GM18498 (cell line): ENCODE results near the gene UFM1.
"Not testable (repeated sequence)": the region's sequence is repeated elsewhere in the genome, so short reads cannot be mapped to it uniquely, and the experiment has no call there.

Experiments
- ATAC-seq: cut with Tn5 transposase; IDR thresholded peaks from one replicate; pipeline ENCODE4 v1.9.1; 2021; ENCODE audit warnings: mild to moderate bottlenecking, moderate library complexity; ENCODE audit not compliant: unreplicated experiment

Gene UFM1

DNA sequence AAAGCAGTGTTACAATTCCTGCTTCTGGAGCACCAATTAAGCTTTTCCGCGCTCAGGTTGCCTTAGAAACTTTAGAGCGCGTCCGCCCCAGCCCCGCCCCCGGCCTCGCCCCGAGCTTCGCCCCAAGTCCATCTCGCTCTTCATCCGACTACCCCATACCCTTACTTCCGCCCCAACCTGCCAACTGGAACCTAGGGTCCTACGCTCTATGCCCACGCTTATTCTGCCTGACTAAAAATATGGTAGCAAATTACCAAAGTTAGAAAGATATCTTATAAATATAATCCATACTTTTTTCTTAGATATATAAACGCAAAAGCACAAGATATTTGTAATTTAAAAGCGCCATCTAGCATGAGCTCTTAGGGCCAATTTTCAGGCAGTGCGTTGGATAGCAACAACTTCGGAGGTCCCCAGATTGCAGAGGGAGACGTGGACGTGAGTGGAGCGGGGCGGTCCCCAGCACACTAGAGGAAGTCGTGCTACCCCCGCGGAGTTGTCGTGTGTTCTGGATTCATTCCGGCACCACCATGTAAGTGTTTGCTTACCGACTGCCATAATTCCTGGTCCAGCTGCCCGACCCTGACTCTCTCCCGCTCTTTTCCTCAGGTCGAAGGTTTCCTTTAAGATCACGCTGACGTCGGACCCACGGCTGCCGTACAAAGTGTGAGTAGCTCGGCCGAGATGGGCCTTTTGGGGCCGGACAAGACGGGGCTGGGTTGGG lies at the start of gene UFM1:
Gene UFM1, plus strand, starts transcription at position 462 of the 724 bp plus-strand sequence. Its CDS starts 69 bp downstream, at position 531.
- ATAC-seq = peak; percentile 97

DNA sequence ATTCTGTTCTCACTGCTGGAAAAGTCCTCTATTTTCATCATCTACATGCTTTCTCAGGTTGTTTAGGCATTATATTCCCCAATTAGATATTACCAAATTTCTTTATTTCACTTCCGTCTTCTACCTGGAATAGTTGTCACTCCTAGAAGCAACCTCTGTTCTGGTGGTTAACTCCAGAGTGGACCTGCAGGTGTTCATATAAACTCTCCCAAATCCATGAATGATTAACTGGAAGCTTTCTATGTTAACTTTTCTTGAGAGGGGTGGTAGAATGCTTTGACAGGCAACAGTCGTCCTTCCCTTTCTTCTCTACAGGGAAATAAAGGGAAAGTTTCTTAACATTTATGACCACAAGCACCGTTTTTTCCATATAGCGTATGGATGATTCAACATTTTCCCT lies 48.4 kb upstream of the UFM1 start:
- no peak for ATAC-seq

DNA sequence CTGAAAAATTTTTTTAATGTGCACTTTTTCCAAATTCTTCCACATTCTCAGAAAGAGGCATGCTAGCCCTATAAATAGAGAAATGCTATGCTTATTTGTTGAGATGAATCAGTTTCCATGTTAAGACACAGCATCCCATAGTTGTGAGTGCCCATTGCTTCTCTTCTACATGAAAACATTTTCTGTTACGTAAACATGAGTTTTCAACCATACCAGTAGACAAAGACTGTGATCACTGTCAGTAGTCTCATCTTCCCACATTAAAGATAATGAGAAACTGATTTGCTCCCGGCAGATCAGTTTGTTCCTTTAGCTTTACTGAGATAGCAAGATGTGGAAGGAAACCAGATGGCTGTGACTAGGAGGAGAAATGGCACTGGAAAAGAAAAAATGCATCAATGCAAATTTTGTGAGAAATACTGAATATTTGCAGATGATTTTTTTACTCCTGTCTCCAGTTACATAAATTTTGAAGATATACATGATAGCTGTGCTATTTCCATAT lies 45.8 kb upstream of the UFM1 start:
- ATAC-seq = no peak

DNA sequence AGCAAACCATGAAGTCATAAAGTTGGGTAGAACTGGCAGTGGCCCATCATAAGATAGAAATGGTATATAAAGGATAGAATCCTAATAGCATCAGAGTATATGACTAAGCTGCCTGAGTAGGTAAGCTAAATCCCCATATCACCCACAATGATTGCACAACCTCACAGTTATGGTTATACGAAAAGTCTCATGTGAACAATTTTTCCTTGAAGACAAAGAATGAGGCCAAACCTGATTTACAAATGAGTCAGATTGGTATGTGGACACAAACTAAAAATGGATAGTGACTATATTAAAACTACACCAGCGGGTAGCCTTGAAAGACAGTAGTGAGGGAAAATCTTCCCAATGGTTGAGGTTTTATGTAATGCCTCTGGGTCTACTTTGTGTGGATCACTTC lies 40.9 kb upstream of the UFM1 start:
- no peak for ATAC-seq

DNA sequence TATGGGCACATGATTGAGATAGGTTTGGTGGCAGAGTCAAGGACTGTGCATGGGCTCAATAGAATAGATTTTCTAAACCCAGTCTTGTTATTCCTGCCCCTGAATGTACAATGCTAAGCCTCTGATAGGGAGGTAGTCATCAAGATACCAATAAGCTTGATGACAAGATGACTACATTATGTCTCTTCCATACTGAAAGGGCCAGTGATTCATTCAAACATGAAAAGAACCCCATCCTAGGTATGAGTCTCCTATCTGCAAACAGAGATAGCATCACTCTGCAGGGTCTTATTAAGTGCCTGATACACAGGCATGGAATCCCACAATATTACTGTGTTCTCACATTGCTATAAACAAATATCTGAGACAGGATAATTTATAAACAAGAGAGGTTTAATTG lies 40.3 kb upstream of the UFM1 start:
- no peak for ATAC-seq

DNA sequence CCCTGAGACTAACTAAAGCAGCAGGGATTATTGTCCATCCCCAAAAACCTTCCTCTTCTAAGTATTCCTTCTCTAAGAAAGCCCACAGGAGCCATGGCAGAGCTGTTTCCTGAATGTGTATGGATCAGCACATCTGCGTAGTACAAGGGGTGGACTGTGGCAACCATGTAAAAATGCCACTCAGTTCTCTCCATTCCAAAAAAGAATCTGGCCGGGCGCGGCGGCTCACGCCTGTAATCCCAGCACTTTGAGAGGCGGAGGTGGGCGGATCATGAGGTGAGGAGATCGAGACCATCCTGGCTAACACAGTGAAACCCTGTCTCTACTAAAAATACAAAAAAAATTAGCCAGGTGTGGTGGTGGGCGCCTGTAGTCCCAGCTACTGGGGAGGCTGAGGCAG lies 38.5 kb upstream of the UFM1 start:
- not testable (repeated sequence) for ATAC-seq

DNA sequence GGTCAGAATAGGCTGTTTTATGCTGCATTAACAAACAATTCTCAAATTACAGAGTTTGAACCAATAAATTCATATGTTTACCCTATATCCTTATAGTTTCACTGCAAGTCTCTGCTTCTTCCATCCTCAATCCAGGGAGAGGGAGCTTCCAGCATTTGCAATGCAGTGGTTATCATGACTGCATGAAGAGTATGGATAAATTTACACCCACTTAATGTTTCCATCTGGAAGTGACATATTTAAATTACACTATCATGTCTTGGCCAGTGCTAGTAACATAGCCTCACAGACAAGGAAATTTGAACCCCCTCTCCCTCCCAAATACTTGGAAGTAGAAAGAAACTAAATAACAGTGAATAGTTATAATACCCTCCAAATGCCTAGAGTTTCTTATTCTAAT lies 33.5 kb upstream of the UFM1 start:
- ATAC-seq = no peak

DNA sequence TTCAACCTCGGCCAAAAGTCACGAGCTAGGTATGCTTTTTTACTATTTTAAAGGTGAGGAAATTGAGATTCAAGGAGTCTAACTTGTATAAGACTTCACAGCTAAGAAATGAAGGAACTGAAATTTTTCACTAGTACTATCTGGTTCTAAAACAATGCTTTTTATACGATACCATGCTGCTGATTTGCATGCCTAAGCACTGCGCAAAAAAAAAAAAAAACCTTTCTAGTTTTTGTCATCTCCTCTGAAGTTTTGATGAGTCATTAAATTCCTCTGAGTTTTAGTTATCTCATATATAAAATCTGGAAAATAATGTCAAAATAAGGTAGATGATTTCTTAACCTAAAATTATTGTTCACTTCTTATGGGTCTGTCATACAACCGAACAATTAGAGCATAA lies 28.0 kb upstream of the UFM1 start:
- ATAC-seq = no peak

DNA sequence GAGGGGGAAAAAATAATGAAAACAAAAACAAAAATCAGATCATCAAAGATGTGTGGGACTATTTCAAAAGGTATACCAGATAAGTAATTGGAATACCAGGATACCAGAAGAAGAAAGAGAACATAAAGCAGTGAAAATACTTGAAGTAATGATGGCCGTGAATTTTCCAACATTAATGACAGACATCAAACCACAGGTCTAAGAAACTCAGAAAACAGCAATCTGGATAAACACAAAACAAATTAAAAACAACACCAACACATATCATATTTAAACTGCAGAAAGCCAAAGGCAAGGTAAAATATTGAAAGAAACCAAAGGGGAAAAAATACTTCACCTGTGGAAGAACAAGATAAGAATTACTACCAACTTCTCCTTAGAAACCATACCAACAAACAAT lies 24.2 kb upstream of the UFM1 start:
- no peak for ATAC-seq

DNA sequence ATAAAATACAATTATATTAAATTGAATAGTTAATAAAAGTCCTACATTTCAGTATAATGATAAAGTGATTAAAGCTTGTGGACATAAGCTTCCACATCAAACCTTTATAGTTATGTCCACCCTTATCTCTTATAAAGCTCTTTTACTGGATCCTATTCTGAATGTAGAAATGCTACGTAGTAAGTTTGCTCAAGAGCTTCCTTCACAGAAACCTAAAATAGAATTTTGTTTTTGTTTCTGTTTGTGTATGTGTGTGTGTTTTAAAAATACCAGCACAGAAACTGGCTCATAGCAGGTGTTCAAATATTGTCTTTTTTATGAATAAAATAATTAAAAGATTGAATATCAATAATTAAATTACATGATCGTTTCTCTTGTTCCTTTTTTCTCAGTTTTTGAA lies 21.0 kb upstream of the UFM1 start:
- no peak for ATAC-seq

DNA sequence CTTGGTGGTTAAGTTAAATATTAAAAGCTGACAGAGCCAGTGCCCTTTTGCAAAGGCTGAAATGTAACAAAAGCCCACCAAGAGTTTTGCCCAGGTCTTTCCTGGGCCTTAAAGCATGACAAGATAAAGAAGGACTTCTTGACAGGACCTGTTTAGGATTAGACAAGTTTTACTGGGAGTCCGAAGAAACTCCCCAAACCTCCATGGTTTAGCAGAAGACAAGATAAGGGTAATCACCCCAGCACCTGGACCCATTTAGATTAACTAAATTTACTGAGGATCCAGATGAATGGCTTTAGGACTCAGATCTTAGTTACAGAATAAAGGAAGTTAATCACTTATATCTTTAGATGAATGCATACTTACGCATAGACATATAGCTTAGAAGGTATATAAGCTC lies 14.8 kb upstream of the UFM1 start:
- no peak for ATAC-seq

DNA sequence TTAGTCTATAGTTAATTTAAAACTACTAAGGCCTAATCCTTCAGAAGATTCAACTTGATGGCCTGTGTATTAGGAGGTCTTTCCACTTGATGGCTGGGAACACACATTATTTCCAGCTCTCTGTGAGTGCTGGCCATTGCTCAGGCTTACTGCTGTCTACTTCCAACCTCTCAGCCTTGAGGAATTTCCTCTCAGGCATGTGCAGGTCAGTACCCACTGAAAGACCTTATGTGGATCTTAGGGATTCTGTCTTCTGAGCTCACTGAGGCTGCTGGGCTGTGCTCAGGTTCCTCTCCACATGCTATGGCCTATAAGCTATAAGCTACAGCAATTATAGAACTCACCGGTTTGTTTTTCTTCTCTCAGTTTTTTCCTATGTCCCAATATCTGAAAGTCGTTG lies 11.6 kb upstream of the UFM1 start:
- ATAC-seq = no peak

DNA sequence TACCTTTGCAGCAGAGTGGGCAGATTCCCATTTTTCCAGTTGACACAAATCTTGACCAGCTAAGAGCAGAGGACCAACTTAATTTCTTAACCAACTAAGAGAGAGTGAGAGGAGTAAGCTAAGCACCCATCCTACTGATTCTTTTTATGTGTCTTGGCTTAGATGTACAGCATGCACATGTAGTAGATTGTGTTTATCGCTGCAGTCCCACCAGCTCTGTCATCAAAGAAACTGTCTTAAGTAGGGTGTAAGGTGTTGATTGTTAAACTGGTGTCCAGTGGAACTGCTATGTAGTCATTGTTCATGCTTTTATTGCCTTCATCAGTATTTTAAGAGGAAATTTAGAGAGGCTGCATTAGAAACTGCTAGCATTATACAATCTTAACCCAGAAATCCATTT lies 9.0 kb upstream of the UFM1 start:
- no peak for ATAC-seq

DNA sequence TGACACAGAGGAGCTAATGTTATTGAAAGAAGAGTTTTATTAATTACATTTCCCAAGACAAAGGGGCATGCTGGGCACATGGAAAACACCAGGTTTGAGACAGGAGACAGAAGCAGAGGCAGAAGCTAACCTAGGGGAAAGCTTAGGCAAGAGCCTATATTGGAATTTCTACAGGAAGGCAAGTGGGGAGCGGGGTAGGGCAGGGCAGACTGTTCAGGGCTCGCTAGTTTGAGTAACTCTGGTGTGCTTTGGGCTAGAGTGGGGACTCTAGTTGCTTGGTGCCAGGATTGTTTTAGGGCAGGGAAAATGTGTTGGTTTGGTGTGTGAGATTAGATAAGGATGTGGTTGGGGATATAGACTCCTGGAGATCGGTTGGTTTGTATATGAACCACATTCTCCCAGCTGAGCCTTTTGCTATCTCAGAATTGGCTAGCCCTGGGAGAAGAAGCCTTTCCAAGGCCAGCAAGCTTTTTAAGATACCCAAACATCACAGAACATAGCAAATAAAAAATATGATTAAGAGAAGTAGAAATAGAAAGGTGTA lies 8.4 kb upstream of the UFM1 start:
- no peak for ATAC-seq

DNA sequence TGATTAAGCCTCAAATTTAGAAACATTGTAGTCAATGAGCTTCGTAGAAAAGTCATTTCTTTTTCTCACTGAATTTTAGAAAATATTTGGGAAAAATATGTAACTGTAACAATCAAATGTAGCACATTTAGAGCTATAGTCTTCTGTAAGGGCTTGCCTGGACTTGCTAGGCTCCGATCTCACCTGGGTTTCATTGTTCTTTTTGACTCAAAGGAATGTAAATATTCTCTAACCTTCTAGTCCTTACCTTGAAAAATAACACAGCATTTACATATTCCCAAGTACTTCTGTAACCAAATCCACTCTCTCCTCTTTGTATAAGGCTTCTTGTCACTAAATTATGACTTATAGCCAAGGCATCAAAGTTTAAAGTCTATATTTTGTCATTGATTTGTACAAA lies 2.9 kb upstream of the UFM1 start:
- ATAC-seq = no peak

DNA sequence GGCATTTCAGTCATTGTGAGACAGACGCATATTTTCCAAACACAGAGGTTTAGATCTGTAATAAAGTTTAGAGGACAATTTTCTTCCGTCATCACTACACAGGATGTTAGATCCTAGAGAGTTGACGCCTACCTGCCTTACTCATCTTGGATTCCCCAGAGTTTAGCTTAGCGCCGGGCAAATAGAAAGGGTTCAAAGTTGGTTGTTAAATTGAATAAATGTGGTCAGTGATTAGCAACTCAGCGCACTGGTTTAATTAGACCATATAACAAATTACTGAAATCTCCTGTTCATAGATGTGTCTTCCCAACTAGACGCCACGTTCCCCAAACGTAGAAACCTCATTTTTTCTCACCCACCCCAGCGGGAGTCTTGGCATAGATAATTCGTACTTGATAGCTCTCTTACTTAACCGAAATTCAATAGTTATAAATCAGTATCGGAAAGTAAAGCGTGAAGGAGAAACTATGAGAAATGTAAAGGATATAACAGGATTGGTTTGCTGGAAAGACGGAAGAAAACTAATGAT lies 726 bp upstream of the UFM1 start:
- ATAC-seq = peak; percentile 8

DNA sequence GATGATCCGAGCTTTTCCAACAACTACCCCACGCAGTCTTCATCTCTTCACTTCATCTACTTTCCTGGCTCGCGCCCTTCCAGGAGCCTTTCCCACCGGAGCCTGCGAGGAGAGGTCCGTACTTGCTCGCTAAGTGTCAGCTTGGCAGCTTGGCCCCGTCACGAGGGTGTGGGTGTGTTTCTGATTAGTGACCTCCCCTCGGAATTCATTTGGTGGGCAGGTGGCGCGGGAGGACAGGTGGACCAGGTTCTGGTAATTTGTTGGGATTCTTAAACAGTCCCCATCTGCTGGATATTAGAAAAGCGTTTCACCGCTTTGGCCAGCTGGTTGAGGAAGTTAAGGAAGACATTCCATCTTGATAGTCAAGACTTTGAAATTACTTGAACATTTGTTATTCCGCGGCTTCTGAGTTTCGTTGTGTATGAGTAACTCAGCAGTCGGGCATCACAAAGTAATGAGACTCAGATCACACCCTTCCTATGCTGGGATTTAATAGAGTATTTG lies 515 bp downstream of the UFM1 start:
- ATAC-seq = peak; percentile 35

DNA sequence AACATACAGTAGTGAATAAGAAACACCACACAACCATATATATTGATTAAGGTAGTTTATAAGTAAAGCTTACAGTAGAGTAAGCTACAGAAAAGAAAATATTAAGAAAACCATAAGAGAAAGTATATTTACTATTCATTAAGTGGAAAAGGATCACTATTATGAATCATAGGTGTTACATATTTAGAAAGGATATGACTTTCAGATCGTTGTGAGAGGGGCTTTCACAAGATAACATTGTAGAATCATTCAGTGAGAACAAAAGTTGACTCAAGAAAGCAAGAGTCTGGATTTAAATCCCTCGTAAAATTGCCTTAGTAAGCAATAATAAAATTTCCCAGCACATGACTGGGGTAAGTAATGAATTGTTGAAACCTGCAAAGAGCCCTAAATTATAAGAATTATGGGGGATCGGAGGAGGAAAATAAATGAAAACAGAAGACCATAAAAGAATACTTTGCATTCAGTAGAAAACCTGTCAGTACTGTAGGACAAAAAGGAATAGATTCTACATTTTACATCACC lies 6.0 kb downstream of the UFM1 start:
- ATAC-seq = no peak

DNA sequence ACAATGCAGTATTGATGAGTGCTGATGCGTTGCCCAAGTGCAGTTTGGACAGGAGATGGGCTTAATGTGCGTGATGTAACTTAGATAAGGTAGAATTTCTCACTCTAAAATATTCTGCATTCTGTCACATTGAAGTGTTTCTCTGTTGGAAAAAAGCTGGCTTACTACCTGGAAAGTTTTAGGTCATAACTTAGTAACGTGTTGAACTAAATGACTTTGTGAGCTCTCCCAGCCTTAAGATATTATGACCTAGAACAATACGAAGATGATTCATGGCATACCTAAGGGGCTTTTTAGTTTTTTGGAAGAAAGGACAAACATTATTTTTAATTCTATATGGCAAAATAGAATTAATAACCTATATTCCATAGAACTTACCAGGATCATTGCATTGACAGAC lies 9.0 kb downstream of the UFM1 start:
- ATAC-seq = no peak

DNA sequence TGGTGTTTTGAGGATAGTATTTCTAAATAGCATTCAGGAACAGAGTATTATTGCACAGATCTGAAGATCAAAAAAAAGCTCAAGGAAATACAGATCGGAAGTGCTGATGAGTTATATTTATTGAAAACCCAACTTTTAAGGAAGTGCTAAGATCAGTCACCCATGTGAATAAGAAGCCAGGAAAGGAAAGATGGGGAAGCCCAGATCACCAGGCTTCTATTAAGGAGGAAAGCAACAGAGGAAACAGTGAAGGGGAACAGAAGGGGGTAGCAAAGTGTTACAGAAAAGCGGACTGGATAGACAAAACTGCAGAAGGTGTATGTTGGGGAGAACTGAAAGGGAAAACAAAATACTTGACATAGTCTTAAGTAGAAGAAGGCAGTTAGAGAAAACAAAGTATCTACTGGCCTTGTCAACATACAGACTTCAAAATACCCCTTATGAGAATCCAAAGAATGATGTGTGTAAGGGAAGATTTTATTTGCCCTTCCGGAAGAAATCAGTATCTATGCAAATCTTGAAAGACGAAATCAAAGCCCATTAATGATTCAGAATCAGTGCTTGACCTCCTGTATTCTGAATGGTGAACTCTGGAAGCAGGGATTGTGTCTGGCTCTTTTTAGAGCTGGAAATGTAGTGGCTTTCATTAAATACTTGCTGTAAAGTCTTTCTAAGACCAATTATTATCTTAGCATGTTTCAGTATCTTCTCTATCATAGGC lies 12.1 kb downstream of the UFM1 start:
- ATAC-seq = peak; percentile 43

DNA sequence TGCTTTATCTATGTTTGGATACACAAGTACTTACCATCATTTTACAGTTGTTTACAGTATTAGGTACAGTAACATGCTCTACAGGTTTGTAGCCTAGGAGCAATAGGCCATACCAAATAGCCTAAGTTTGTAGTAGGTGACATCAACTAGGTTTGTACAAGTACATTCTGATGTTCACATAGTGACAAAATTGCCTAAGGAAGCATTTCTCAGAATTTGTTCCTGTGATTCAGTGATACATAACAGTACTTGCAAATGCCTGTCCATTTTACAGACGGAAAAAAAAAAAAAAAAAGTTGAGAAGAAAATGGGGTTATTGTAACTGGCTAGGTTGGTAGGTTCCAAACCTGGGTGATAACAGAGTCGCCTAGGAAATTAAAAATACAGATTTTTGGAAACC lies 13.6 kb downstream of the UFM1 start:
- ATAC-seq = no peak
